OCI-LY3 (cell line): Measurements from ENCODE around the gene SUPT3H.

Experiments used
- H2AFZ ChIP-seq: fragments of 200-600, 300-600 bp; shearing (Covaris generic); 2 replicates; pipeline ENCODE4 v1.6.0; 2014; ENCODE audit warnings: antibody characterized with exemption, low read depth, low read length
- H3K27ac ChIP-seq: fragments of 200-600, 300-600 bp; sonication (generic); 2 replicates; pipeline ENCODE4 v1.5.1; 2014; ENCODE audit warnings: mild to moderate bottlenecking, low read length, moderate library complexity, mixed read lengths
- H3K27me3 ChIP-seq: fragments of 200-600, 300-600 bp; sonication (generic); 2 replicates; pipeline ENCODE4 v1.6.1; 2014; ENCODE audit warnings: low read depth, low read length, mixed read lengths
- H3K36me3 ChIP-seq: fragments of 200-600, 300-600 bp; sonication (generic); replicated peaks from 2 replicates; pipeline ENCODE3; 2014; ENCODE audit warnings: low read depth, low read length, mixed read lengths
- H3K4me1 ChIP-seq: fragments of 300-600, 200-600 bp; sonication (generic); 2 replicates; pipeline ENCODE4 v1.6.1; 2014; ENCODE audit warnings: low read length, mixed read lengths
- H3K4me2 ChIP-seq: fragments of 200-600, 300-600 bp; sonication (generic); 2 replicates; pipeline ENCODE4 v1.6.1; 2014; ENCODE audit warnings: low read length, mixed read lengths
- H3K4me3 ChIP-seq: fragments of 300-600, 200-600 bp; sonication (generic); 2 replicates; pipeline ENCODE4 v1.5.1; 2014; ENCODE audit warnings: antibody characterized with exemption, mild to moderate bottlenecking, low read length, moderate library complexity
- H3K79me2 ChIP-seq: fragments of 300-600, 200-600 bp; shearing (Covaris generic); 2 replicates; pipeline ENCODE4 v1.6.1; 2014; ENCODE audit warnings: mild to moderate bottlenecking, low read length, mixed read lengths
- H3K9ac ChIP-seq: fragments of 300-600, 200-600 bp; shearing (Covaris generic); 2 replicates; pipeline ENCODE4 v1.6.0; 2014; ENCODE audit warnings: mild to moderate bottlenecking, low read length, moderate library complexity
- H3K9me3 ChIP-seq: fragments of 200-600, 300-600 bp; shearing (Covaris generic); 2 replicates; pipeline ENCODE4 v1.6.1; 2014; ENCODE audit warnings: low read length, mixed read lengths; ENCODE audit not compliant: insufficient read depth
- H4K20me1 ChIP-seq: fragments of 200-600, 300-600 bp; sonication (generic); 2 replicates; pipeline ENCODE4 v1.6.1; 2016; ENCODE audit warnings: low read length, mixed read lengths; ENCODE audit not compliant: insufficient read depth
- EZH2phosphoT487 ChIP-seq: fragments of 200-600 bp; shearing (Covaris generic); IDR thresholded peaks from 2 replicates; pipeline ENCODE4 v1.6.1; 2018; ENCODE audit warnings: antibody characterized with exemption, mixed run types, low read depth
- TF ChIP-seq, protein P1 (sequence below): fragments of 200-600, 300-600 bp; sonication (generic); IDR thresholded peaks from 2 replicates; pipeline ENCODE4 v1.5.1; 2014; ENCODE audit warnings: antibody characterized with exemption, low read length, low read depth

The SUPT3H gene

GRCh38 chr6:45377554-45378333 is at the start of gene SUPT3H:
Gene SUPT3H (minus strand): TSS chr6:45377934.
- Histone ChIP-seq H3K9me3 (no peaks in the 10 kb centered on the region), H3K4me3 (peak within 1 kb of the TSS; percentile 88), H3K79me2 (peaks cover 8% of the 10 kb centered on the region), H3K27ac (peak within 1 kb of the TSS; percentile 84), H3K36me3 (no peaks in the 10 kb centered on the region), H3K4me2 (peak within 1 kb of the TSS; percentile 92), H3K27me3 (no peaks in the 10 kb centered on the region), H2AFZ (peak within 1 kb of the TSS; percentile 97), H3K4me1 (peaks cover 10% of the 10 kb centered on the region), H4K20me1 (no peaks in the 10 kb centered on the region), H3K9ac (peak within 1 kb of the TSS; percentile 94)
- no peak for TF ChIP-seq EZH2phosphoT487
- TF ChIP-seq, protein P1, sequence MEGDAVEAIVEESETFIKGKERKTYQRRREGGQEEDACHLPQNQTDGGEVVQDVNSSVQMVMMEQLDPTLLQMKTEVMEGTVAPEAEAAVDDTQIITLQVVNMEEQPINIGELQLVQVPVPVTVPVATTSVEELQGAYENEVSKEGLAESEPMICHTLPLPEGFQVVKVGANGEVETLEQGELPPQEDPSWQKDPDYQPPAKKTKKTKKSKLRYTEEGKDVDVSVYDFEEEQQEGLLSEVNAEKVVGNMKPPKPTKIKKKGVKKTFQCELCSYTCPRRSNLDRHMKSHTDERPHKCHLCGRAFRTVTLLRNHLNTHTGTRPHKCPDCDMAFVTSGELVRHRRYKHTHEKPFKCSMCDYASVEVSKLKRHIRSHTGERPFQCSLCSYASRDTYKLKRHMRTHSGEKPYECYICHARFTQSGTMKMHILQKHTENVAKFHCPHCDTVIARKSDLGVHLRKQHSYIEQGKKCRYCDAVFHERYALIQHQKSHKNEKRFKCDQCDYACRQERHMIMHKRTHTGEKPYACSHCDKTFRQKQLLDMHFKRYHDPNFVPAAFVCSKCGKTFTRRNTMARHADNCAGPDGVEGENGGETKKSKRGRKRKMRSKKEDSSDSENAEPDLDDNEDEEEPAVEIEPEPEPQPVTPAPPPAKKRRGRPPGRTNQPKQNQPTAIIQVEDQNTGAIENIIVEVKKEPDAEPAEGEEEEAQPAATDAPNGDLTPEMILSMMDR: no peak; the same call in 1 of the 2 replicates

- Histone ChIP-seq H3K4me2 (no peak overlapping the region), H3K27ac (no peak overlapping the region), H3K4me3 (no peak overlapping the region), H3K9ac (no peak overlapping the region), H4K20me1 (no peaks in the 10 kb centered on the region), H3K36me3 (no peaks in the 10 kb centered on the region), H3K4me1 (peaks cover 6% of the 10 kb centered on the region), H3K9me3 (no peaks in the 10 kb centered on the region), H3K27me3 (peaks cover 77% of the 10 kb centered on the region), H2AFZ (no peak overlapping the region), H3K79me2 (no peaks in the 10 kb centered on the region)
- TF ChIP-seq, protein P1: no peak
- no peak for TF ChIP-seq EZH2phosphoT487
These were observed 48.5 kb upstream of the SUPT3H start for GRCh38 chr6:45426251-45426650.

DNA sequence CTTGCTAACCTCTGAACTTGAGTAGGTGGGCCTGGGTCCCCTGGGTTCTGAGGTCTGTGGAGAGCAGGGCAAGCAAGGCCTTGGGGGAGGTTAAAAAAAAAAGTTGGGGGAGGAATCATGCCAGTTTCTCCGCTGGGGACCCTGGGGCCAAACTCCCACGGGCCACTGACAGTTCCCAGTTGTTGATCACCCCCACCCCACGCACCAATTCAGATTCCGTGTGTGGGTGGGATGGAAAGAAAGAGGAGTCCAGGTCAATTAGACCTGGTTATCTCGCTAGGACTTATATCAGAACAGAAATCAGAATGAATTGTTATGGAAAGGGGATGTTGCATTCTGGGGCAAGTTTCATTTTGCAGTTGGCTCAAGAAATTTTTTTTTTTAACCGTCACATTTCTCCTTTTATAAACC is 46.7 kb upstream of the SUPT3H start:
- no peak overlapping the region for H3K9ac ChIP-seq
- no peak overlapping the region for H3K27ac ChIP-seq
- no peaks in the 10 kb centered on the region; the same call in 1 of the 2 replicates for H4K20me1 ChIP-seq
- no peaks in the 10 kb centered on the region for H3K9me3 ChIP-seq
- H3K36me3 ChIP-seq: no peaks in the 10 kb centered on the region
- TF ChIP-seq EZH2phosphoT487: no peak
- TF ChIP-seq, protein P1: no peak
- H3K4me1 ChIP-seq: peaks cover 15% of the 10 kb centered on the region
- peaks cover 81% of the 10 kb centered on the region for H3K27me3 ChIP-seq
- peak overlapping the region; percentile 30 for H3K4me2 ChIP-seq
- H3K79me2 ChIP-seq: no peaks in the 10 kb centered on the region
- no peak overlapping the region for H2AFZ ChIP-seq
- no peak overlapping the region for H3K4me3 ChIP-seq

DNA sequence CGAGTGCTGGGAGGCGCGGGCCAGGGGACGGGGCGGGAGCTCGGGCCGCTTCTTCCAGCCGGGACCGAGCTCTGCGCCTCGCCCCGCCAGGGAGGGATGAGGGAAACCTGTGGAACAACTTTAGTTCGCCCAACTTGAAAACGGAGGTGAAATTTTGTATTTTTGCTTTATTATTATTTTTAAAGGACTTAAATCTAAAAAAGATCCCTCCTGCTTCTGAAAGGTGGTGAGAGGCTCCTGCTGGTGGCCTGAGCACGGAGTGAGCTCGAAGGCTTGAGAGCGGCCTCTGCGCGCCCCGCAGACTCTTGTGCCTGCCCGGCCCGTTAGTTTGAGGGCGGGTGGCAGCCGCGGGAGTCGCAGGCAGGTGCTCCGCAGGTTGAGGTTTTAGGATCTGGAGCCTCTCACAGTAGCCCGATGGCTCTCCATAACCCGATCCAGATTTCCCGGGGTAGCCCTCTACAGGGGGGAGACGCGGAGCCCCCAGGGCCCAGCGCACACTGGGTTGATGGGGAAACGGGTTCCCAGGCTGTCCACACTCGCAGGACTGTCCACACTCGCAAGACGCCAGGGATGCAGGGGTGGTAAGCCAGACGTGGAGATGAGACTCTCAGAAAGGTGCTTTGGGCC is 46.2 kb upstream of the SUPT3H start:
- TF ChIP-seq, protein P1: no peak
- TF ChIP-seq EZH2phosphoT487: no peak
- Histone ChIP-seq H3K9me3 (no peaks in the 10 kb centered on the region), H3K79me2 (no peaks in the 10 kb centered on the region), H3K4me1 (peaks cover 19% of the 10 kb centered on the region), H3K4me2 (0 out of 2 replicates have a peak overlapping the region, but pooled peaks have one; percentile 30), H3K9ac (no peak overlapping the region), H4K20me1 (no peaks in the 10 kb centered on the region; the same call in 1 of the 2 replicates), H3K36me3 (no peaks in the 10 kb centered on the region), H2AFZ (no peak overlapping the region), H3K27me3 (peaks cover 81% of the 10 kb centered on the region), H3K27ac (no peak overlapping the region), H3K4me3 (no peak overlapping the region)
